ENCODE measurements around the gene IFT80. TPM values are rescaled to one million over a fixed set of nuclear protein-coding genes. Genes with fewer than 3 reads are reported as not detected.
A peak's percentile ranks its signal among the peaks of the same experiment; 100 is the strongest.

Gene IFT80
- total and polyA plus RNA-seq, 9 of the 15 experiments (the other 6 are each of a cell fraction or from before 2014, with no cell fraction given) = 6.7 to 21.1 (median 16.4) TPM

GRCh38 chr3:160394009-160394392 is 5.0 kb downstream of the IFT80 start (continued):
- TF ChIP-seq YY1 (IDR thresholded peaks at IDR 0.05; ENCODE audit: borderline replicate concordance in 1 of 3, control insufficient read depth in 1 of 3, extremely low read depth in 1 of 3, insufficient read depth in 3 of 3, insufficient read length in 1 of 3, insufficient replicate concordance in 2 of 3, low read depth in 1 of 3, low read length in 2 of 3) = peak in 2 of 3 experiments; percentile 23 to 82
- TF ChIP-seq, protein P1, sequence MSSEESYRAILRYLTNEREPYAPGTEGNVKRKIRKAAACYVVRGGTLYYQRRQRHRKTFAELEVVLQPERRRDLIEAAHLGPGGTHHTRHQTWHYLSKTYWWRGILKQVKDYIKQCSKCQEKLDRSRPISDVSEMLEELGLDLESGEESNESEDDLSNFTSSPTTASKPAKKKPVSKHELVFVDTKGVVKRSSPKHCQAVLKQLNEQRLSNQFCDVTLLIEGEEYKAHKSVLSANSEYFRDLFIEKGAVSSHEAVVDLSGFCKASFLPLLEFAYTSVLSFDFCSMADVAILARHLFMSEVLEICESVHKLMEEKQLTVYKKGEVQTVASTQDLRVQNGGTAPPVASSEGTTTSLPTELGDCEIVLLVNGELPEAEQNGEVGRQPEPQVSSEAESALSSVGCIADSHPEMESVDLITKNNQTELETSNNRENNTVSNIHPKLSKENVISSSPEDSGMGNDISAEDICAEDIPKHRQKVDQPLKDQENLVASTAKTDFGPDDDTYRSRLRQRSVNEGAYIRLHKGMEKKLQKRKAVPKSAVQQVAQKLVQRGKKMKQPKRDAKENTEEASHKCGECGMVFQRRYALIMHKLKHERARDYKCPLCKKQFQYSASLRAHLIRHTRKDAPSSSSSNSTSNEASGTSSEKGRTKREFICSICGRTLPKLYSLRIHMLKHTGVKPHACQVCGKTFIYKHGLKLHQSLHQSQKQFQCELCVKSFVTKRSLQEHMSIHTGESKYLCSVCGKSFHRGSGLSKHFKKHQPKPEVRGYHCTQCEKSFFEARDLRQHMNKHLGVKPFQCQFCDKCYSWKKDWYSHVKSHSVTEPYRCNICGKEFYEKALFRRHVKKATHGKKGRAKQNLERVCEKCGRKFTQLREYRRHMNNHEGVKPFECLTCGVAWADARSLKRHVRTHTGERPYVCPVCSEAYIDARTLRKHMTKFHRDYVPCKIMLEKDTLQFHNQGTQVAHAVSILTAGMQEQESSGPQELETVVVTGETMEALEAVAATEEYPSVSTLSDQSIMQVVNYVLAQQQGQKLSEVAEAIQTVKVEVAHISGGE (CRISPR knock-in tag; IDR thresholded peaks at IDR 0.05) = peak in 1 of 3 experiments; percentile 51; a peak in 1 of 6 replicates
- TF ChIP-seq SNAPC5 (CRISPR knock-in tag; IDR thresholded peaks at IDR 0.05) = no peak
- peak; percentile 45; the same call in 1 of the 2 replicates for TF ChIP-seq NFRKB (IDR thresholded peaks at IDR 0.05; ENCODE audit: low read depth)
- TF ChIP-seq SMARCB1 (IDR thresholded peaks at IDR 0.05; ENCODE audit: insufficient read length, low read depth) = peak; percentile 18

All from K562 (cell line).